H1 (cell line): ENCODE measurements around the gene RUBCN.

ENCODE experiments used
- BCL11A ChIP-seq, 2 experiments: IDR thresholded peaks; one replicate each; pipeline ENCODE4 v1.6.1; 2011; ENCODE audit warnings: low read depth in 2 of 2, low read length in 2 of 2, mild to moderate bottlenecking in 2 of 2
- CHD1 ChIP-seq: IDR thresholded peaks from 2 replicates; pipeline ENCODE4 v1.6.1; 2012; ENCODE audit warnings: low read depth, low read length, improper control_type of control experiment
- EZH2 ChIP-seq: fragments of 200-600 bp; sonication (generic); IDR thresholded peaks from 2 replicates; pipeline ENCODE4 v1.7.1; 2012; ENCODE audit warnings: low read depth, mild to moderate bottlenecking, moderate library complexity, low read length, inconsistent platforms; ENCODE audit not compliant: severe bottlenecking
- FOSL1 ChIP-seq: IDR thresholded peaks from 2 replicates; pipeline ENCODE4 v1.6.1; 2011; ENCODE audit warnings: mild to moderate bottlenecking, low read depth, low read length, moderate library complexity; ENCODE audit not compliant: insufficient read depth
- JUN ChIP-seq: IDR thresholded peaks from 2 replicates; pipeline ENCODE4 v1.6.1; 2011; ENCODE audit warnings: low read depth, mild to moderate bottlenecking, improper control_type of control experiment, low read length
- NRF1 ChIP-seq: IDR thresholded peaks from 2 replicates; pipeline ENCODE4 v1.6.1; 2011; ENCODE audit warnings: mild to moderate bottlenecking, low read depth, low read length, improper control_type of control experiment
- POLR2A ChIP-seq, 2 experiments: IDR thresholded peaks; 1 replicate in 1 of 2; 2 replicates in 1 of 2; pipeline ENCODE4 v1.6.1; 2011; ENCODE audit warnings: low read depth in 2 of 2, low read length in 2 of 2, mild to moderate bottlenecking in 2 of 2; ENCODE audit errors: control extremely low read depth in 1 of 2
- RAD21 ChIP-seq, 2 experiments: IDR thresholded peaks in 1 of 2; conservative IDR thresholded peaks in 1 of 2; 2 replicates each; pipeline ENCODE4 v1.6.1; 2011; ENCODE audit warnings: low read depth in 2 of 2, low read length in 2 of 2, improper control_type of control experiment in 1 of 2, inconsistent platforms in 1 of 2, mild to moderate bottlenecking in 1 of 2, moderate library complexity in 1 of 2
- TF ChIP-seq, protein P1 (sequence below), 3 experiments: IDR thresholded peaks; 1 replicate in 2 of 3; 2 replicates in 1 of 3; pipeline versions ENCODE4 v1.5.1 to v1.6.1; 2011; ENCODE audit warnings: low read length in 3 of 3, mild to moderate bottlenecking in 3 of 3, inconsistent platforms in 2 of 3, low read depth in 1 of 3, moderate library complexity in 1 of 3; ENCODE audit not compliant: insufficient read depth in 1 of 3; ENCODE audit errors: control extremely low read depth in 1 of 3
- TF ChIP-seq, protein P2 (sequence below): IDR thresholded peaks from 2 replicates; pipeline ENCODE4 v1.6.1; 2011; ENCODE audit warnings: low read length, improper control_type of control experiment
- TF ChIP-seq, protein P3 (sequence below): IDR thresholded peaks from 2 replicates; pipeline ENCODE4 v1.6.1; 2012; ENCODE audit warnings: inconsistent platforms

DNA sequence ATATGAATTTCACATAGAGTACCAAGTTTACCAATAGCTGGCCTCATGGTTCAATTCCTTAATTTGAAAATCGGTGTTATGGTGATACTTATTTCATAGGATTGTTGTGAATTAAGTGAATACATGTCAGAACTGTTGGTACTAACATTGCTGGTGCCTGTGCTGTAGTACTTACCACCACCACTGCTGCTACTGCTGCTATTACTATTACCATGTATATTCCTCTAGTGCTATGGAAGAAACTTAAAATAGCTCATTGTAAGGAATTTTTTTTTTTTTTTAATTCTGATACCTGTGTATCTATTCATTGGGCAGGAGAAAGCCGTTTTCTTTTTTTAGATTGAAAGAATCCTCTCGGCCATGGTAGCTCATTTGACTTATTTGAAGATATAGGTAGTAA lies 16.6 kb upstream of the RUBCN start:
- TF ChIP-seq BCL11A (IDR thresholded peaks at IDR 0.05; ENCODE audit: low read depth in 2 of 2, low read length in 2 of 2), result no peak
- no peak for TF ChIP-seq JUN
- TF ChIP-seq, protein P1, sequence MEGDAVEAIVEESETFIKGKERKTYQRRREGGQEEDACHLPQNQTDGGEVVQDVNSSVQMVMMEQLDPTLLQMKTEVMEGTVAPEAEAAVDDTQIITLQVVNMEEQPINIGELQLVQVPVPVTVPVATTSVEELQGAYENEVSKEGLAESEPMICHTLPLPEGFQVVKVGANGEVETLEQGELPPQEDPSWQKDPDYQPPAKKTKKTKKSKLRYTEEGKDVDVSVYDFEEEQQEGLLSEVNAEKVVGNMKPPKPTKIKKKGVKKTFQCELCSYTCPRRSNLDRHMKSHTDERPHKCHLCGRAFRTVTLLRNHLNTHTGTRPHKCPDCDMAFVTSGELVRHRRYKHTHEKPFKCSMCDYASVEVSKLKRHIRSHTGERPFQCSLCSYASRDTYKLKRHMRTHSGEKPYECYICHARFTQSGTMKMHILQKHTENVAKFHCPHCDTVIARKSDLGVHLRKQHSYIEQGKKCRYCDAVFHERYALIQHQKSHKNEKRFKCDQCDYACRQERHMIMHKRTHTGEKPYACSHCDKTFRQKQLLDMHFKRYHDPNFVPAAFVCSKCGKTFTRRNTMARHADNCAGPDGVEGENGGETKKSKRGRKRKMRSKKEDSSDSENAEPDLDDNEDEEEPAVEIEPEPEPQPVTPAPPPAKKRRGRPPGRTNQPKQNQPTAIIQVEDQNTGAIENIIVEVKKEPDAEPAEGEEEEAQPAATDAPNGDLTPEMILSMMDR (IDR thresholded peaks at IDR 0.05; ENCODE audit: control extremely low read depth in 1 of 3, insufficient read depth in 1 of 3, low read depth in 1 of 3, low read length in 3 of 3), result no peak
- TF ChIP-seq, protein P2, sequence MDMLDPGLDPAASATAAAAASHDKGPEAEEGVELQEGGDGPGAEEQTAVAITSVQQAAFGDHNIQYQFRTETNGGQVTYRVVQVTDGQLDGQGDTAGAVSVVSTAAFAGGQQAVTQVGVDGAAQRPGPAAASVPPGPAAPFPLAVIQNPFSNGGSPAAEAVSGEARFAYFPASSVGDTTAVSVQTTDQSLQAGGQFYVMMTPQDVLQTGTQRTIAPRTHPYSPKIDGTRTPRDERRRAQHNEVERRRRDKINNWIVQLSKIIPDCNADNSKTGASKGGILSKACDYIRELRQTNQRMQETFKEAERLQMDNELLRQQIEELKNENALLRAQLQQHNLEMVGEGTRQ, result no peak
- no peak for TF ChIP-seq EZH2
- no peak for TF ChIP-seq POLR2A (IDR thresholded peaks at IDR 0.05; ENCODE audit: control extremely low read depth in 1 of 2, low read depth in 2 of 2, low read length in 2 of 2)
- TF ChIP-seq FOSL1, result no peak
- no peak for TF ChIP-seq CHD1
- TF ChIP-seq, protein P3, sequence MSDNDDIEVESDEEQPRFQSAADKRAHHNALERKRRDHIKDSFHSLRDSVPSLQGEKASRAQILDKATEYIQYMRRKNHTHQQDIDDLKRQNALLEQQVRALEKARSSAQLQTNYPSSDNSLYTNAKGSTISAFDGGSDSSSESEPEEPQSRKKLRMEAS, result no peak
- no peak for TF ChIP-seq NRF1
- no peak for TF ChIP-seq RAD21 (IDR thresholded peaks at IDR 0.05 in 1 of 2, conservative IDR thresholded peaks at IDR 0.05 in 1 of 2; ENCODE audit: low read depth in 2 of 2, low read length in 2 of 2)
